Left cardiac atrium (tissue), 4 donors: ENCODE measurements around the gene THPO. TPM values are rescaled to one million over a fixed set of nuclear protein-coding genes. Genes with fewer than 3 reads are reported as not detected.
A peak's percentile ranks its signal among the peaks of the same experiment; 100 is the strongest.

Experiments
- ATAC-seq, 2 donors: fragments of 200-7000 bp; cut with Tn5 transposase; one replicate each; pipeline ENCODE4 v1.9.1; 2020; ENCODE audit warnings: mild to moderate bottlenecking in 2 of 2, moderate library complexity in 2 of 2
- DNase-seq: peaks from one replicate; pipeline ENCODE4 v3.0.0-alpha.2; 2020
- intact Hi-C, 2 donors: fragments of 100-400 bp; cut with DNase I; formaldehyde crosslinking; loops; one replicate each; pipeline versions ENCODE4 v1.14.1 to v1.15.1; 2022 to 2023
- total RNA-seq, 2 donors: library from RNA; stranded (reverse); fragmentation: NEBNext Ultra II Directional; extraction: Animal tissue kit (Norgen Biotek cat#: 25700); gene quantifications; one replicate each; pipeline ENCODE4 v1.2.1, GENCODE V29; 2021
- donor health status: DM: no; HTN: yes; CAD: no.
- donor health status: DM: no; HTN: yes; CAD: no; lungs with severe emphysema.
- donor health status: DM: yes; HTN: yes; CAD: no.
- donor health status: Dilated cardiomyopathy.

Gene THPO
- total RNA-seq, 2 donors from 2014 or later: 0.50 to 0.58 TPM

- peak in 1 of 2 donors; percentile 20 for ATAC-seq
- intact Hi-C loops: no loop called here
- peak; percentile 70 for DNase-seq
These were observed 55.1 kb downstream of the THPO start for GRCh38 chr3:184322731-184323487.

Other genes starting within 250 kb of the THPO start
- gene EIF2B5, start 242.8 kb downstream of the THPO start, total RNA-seq: 10 to 100 TPM; 29.1 to 30.5 TPM
- gene DVL3, start 222.8 kb downstream of the THPO start, total RNA-seq: 10 to 100 TPM; 42.6 to 66.2 TPM
- gene AP2M1, start 203.4 kb downstream of the THPO start, total RNA-seq: 100 to 1,000 TPM; 278 to 314 TPM
- 10 to 100 TPM; 54.4 to 78.2 TPM for gene ABCF3, start 192.0 kb downstream of the THPO start, total RNA-seq
- not detected for gene VWA5B2, start 148.6 kb downstream of the THPO start, total RNA-seq
- 10 to 100 TPM; 23.2 to 28.2 TPM for gene ALG3, start 129.2 kb downstream of the THPO start, total RNA-seq
- 1 to 10 TPM; 1.9 to 3.1 TPM for gene EEF1AKMT4, start 128.5 kb downstream of the THPO start, total RNA-seq
- gene CAMK2N2, start 116.7 kb downstream of the THPO start, total RNA-seq: under 1 TPM in 1 of 2 donors, not detected in 1; 0.18 TPM
- 1 to 10 TPM in 1 of 2 donors, not detected in 1; 1.1 TPM for gene ECE2, start 102.2 kb downstream of the THPO start, total RNA-seq
- gene PSMD2, start 79.0 kb downstream of the THPO start, total RNA-seq: 100 to 1,000 TPM; 176 to 217 TPM
- gene EIF4G1, start 63.6 kb downstream of the THPO start, total RNA-seq: 100 to 1,000 TPM; 229 to 275 TPM
- 10 to 100 TPM; 21.0 to 31.1 TPM for gene FAM131A, start 40.6 kb downstream of the THPO start, total RNA-seq
- 1 to 10 TPM; 2.3 to 2.6 TPM for gene CLCN2, start 16.6 kb downstream of the THPO start, total RNA-seq
- gene POLR2H, start 16.5 kb downstream of the THPO start, total RNA-seq: 10 to 100 TPM; 26.8 to 34.4 TPM
- gene CHRD, start 1.8 kb upstream of the THPO start, total RNA-seq: 10 to 100 TPM in 1 of 2 donors, 1 to 10 TPM in 1; 7.2 to 12.2 TPM
- gene EPHB3, start 183.6 kb upstream of the THPO start, total RNA-seq: 1 to 10 TPM; 1.6 to 1.7 TPM